RPMI7951 (cell line): Measurements from ENCODE around the gene DDX55. TPM values are rescaled to one million over a fixed set of nuclear protein-coding genes. Genes with fewer than 3 reads are reported as not detected.
A peak's percentile ranks its signal among the peaks of the same experiment; 100 is the strongest.
"Not testable (repeated sequence)": the region's sequence is repeated elsewhere in the genome, so short reads cannot be mapped to it uniquely, and the experiment has no call there.

Experiments
- DNase-seq: peaks from one replicate; pipeline ENCODE4 v3.0.0-alpha.2; 2012; ENCODE audit warnings: low read depth
- total RNA-seq: library from RNA; depleted of rRNA; stranded (reverse); fragments of >200 nt; shearing (Covaris generic); gene quantifications from 2 replicates; pipeline ENCODE4 v1.2.3, GENCODE V29; 2014; rRNA removed

Gene DDX55, protein sequence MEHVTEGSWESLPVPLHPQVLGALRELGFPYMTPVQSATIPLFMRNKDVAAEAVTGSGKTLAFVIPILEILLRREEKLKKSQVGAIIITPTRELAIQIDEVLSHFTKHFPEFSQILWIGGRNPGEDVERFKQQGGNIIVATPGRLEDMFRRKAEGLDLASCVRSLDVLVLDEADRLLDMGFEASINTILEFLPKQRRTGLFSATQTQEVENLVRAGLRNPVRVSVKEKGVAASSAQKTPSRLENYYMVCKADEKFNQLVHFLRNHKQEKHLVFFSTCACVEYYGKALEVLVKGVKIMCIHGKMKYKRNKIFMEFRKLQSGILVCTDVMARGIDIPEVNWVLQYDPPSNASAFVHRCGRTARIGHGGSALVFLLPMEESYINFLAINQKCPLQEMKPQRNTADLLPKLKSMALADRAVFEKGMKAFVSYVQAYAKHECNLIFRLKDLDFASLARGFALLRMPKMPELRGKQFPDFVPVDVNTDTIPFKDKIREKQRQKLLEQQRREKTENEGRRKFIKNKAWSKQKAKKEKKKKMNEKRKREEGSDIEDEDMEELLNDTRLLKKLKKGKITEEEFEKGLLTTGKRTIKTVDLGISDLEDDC
- total RNA-seq, result 19.0 and 24.9 TPM in 2 replicates

DNA sequence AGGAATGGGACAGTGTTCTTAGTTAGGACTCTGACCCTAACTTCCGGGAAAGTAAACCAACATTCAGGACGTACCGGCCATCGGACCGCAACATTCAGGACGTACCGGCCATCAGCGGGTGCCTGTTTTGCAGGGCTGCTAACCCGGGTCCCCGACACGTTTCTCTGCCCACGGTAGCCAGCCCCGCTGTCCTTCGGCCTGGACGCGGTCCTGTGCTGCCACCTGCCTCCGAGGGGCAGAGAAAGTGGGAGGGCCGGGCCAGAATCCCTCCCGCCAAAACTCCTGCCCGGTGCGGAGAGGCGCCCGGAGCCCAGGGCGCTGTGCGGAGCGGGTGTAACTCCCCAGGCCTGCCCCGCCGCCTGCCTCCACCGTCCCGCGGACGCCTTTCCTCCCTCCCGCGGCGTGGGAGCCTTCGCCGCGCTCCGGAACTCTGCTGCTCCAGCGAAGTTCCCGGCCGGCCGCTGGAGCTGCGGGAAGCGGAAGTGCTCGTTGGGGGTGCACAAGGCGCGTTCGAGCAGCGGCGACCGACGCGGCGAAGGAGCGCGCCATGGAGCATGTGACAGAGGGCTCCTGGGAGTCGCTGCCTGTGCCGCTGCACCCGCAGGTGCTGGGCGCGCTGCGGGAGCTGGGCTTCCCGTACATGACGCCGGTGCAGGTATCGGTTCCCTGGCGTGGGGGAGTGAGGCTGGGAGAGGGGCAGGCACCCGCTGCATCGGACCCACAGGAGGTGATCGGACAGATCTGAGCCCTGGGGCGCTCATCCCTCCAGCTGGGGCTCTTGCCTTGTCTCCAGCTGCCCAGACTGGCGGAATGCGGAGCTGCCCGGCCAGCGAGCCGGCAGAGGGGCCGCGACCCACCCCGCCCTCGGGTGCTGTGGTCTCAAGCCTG is at the start of gene DDX55:
Gene DDX55, plus strand, starts transcription at position 498 of the 888 bp plus-strand sequence. Its CDS starts 50 bp downstream, at position 548.
- DNase-seq, result peak; percentile 77

DNA sequence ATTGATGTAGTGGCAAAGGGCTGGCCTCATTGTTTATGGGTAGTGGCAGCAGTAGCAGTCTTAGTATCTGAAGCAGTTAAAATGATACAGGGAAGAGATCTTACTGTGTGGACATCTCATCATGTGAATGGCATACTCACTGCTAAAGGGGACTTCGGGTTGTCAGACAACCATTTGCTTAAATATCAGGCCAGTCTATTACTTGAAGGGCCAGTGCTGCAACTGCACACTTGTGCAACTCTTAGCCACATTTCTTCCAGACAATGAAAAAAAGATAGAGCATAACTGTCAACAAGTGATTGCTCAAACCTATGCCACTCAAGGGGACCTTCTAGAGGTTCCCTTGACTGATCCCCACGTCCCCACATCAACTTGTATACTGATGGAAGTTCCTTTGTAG is 47.8 kb upstream of the DDX55 start:
- DNase-seq, result not testable (repeated sequence)

DNA sequence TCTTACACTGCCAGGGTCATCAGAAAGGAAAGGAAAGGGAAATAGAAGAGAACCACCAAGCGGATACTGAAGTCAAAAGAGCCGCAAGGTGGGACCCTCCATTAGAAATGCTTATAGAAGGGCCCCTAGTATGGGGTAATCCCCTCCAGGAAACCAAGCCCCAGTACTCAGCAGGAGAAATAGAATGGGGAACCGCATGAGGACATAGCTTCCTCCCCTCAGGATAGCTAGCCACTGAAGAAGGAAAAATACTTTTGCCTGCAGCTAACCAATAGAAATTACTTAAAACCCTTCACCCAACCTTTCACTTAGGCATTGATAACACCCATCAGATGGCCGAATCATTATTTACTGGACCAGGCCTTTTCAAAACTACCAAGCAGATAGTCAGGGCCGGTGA is 47.1 kb upstream of the DDX55 start:
- DNase-seq, result not testable (repeated sequence)

DNA sequence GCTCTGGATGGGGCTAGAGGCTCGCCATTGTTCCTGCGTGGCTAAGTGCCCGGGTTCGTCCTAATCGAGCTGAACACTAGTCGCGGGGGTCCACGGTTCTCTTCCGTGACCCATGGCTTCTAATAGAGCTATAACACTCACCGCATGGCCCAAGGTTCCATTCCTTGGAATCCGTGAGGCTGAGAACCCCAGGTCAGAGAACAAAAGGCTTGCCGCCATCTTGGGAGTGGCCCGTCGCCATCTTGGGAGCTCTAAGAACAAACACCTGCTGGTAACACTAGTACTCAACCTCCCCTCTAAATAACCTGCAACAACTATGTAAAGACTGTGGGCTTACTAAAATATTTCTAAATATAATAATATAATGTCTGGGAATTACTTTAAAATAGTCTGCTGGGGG is 43.4 kb upstream of the DDX55 start:
- not testable (repeated sequence) for DNase-seq

DNA sequence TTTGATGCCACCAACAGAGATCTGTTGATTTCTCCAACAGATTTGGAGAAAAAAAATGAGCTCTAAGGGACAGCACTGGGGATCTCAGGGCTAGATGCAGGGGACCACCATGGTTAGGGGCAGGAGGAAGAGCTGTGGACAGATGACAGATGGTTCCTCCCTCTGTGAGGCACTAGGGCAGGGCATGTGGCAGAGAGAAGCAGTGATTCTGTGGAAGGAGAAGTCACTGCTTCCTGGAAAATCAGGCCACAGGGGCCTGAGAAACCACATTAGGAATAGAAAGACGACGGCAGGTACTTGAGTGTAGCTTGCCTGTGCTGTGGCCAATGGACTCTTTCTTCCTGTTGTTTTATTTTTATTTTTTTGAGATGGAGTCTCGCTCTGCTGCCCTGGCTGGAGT is 42.4 kb upstream of the DDX55 start:
- no peak for DNase-seq

DNA sequence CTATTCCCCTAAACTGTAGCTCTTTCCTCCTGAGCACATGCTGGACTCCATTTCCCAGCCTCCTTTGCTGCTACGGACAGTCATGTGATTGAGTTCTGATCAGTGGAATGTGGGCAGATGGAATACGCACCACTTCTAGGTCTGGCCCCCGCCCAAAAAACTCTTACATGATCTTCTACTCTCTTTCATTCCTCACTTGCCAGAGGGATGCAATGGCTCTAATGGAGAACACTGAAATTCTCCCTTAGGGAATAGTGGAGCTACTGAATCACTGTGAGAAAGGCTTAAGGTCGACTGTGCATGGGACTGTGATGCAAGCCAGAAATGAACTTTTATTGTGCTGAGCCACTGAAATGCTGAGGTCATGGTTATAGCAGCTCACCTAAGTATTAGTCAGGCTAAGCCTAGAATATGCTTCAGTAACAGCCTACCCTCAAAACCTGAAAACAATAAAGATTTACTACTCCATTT is 30.5 kb upstream of the DDX55 start:
- DNase-seq, result peak; percentile 76

DNA sequence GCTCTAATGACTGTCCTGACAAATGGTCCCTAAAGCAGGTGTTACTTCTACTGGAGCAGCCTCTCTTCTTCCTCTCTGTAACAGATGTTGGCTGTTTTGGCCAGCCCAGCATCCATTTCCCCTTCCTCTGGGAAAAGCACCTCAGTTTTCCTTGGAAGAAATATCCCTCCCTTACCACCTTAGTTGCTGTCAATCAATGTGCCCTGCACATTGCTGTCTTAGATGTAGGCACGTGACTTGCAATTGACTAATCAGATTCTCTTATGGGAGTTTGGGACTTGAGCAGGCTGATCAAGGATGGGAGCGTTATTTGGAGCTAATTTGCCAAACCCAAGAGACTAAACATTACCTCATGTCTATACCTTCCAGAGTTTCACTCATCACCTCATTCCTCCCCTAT is 29.5 kb upstream of the DDX55 start:
- DNase-seq, result no peak

DNA sequence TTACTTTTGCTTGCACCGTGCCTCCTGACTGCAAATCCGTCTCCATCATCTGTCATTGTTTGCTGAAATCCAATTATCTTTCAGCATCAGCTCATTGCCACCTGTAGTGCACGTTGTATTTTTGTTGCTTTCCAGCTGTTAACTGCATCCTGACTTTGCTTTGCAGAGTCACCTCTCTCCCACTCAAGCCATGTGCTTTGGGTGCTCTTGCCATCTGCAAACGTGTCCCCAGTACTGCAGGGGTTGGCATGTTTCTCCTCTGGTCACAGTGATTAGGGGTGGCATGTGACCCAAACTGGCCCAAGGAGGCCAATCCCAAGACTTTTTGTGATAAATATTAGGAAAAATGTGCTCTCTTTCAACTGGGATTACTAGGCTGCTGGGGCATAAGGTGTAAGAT is 28.0 kb upstream of the DDX55 start:
- no peak for DNase-seq

DNA sequence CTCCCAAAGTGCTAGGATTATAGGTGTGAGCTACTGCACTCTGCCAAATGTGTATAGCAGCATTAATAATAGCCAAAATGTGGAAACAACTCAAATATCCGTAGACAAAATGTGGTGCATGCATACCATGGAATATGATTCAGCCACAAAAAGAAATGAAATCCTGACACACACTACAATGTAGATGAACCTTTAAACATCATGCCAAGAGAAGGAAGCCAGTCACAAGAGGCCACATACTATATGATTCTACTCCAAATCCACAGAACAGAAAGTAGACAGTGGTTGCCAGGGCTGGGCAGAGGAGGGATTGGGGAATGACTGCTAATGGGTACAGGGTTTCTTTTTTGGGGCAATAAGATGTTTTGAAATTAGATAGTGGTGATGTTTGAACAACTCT is 25.3 kb upstream of the DDX55 start:
- DNase-seq, result no peak

DNA sequence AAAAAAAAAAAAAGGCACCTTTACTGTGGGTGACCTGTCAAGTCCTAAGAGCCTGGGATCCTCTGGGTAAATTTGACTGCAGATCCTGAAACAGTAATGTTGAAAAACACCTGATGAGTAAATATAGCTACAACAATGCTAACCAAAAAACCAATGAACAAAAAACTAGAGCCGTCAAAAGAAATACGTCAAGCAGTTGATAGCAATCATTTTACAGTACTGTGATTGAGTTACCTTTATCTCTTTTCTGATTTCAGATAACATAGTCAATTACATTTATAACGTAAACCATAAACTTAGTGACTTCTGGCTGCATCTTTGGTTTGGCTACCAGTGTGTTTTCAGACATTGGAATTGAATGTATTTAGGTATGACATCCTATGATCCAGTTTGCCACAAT is 23.7 kb upstream of the DDX55 start:
- no peak for DNase-seq

DNA sequence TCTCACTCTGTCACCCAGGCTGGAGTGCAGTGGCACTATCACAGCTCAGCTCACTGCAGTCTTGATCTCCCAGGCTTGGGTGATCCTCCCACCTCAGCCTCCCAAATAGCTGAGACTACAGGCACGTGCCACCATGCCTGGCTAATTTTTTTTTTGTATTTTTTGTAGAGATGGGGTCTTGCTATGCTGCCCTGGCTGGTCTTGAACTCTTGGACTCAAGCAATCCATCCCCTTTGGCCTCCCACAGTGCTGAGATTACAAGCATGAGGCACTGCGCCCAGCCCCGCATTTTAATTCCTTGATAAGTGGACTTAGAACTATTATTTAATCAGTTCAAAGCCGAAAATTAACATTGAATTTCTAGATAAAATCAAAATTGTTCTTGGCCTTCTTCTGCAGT is 23.1 kb upstream of the DDX55 start:
- DNase-seq, result not testable (repeated sequence)

DNA sequence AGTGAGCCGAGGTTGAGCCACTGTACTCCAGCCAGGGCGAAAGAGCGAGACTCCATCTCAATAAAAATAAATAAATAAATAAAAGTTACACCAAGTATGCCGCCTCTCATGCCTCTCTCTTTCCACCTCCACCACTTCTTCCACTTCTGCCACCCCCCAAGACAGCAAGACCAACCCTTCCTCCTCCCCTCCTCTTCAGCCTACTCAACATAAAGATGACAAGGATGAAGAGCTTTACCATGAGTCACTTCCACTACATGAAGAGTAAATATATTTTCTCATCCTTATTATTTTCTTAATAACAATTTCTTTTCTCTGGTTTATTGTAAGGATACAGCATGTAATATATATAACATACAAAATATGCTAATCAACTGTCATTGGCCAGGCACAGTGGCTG is 21.1 kb upstream of the DDX55 start:
- DNase-seq, result no peak

DNA sequence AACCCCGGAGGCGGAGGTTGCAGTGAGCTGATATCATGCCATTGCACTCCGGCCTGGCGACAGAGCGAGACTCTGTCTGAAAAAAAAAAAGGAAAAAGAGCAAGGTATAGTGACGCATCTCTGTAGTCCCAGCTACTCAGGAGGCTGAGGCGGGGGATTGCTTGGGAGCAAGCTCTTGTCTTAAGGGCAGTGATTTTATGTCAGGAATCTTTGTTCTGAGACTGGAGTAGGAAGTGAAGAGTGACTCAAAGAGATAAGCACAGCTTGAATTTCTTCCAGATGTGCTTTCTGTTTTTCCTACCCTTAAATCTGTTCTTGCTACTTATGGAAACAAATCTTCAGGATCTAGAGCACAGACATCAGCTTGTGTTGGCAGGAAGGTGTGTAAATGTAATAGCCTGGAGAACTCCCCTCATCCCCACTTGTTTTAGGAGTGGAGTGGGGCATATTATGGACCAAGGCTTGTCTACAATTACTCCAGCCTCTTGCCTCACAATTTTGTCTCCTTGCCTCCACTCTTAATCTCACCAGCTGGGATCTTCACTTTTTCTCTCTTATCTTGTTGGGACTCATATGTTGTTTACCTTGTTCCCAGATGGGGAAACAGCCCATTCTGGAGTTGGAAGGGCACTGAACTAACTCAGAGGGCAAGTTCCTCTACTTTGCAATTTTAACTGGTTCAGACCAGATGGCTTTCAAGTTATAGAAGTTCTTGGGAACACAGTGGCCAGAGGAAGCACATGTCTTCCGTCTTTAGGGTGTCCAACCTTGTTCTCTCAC is 10.0 kb upstream of the DDX55 start:
- DNase-seq, result peak; percentile 42

DNA sequence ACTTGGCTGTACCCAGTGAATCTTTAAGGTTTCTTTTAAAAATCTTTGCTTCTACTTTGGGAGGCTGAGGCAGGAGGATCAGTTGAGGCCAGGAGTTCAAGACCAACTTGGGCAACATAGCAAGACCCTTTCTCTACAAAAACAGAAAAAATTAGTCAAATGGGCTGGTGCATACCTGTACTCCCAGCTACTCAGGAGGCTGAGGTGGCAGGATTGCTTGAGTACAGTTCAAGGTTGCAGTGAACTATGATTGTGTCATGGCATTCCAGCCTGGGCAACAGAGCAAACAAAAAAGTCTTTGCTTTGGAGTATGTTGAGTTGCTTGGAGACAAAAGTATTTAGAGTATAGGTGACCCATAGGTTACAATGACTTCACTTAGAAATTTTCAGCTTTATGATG is 6.2 kb upstream of the DDX55 start:
- DNase-seq, result no peak

DNA sequence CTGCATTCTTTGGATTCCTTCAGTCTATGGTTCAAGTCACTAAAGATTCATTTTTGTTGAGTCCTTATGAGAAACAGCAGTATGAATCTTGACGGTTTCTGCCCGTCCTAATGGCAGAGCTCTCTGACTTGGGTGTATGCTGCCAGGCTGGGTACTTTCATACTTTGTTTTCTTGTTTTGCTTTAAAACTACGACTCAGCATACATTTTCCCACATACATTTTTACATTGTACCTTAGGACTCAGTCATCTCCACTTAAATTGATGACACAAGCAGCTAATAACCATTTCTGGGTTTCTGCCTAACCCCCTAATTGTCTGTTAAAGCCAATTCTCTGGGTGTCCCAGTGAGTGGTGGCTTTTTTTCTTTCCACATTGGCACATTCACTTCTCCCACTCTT is 4.8 kb upstream of the DDX55 start:
- DNase-seq, result no peak

DNA sequence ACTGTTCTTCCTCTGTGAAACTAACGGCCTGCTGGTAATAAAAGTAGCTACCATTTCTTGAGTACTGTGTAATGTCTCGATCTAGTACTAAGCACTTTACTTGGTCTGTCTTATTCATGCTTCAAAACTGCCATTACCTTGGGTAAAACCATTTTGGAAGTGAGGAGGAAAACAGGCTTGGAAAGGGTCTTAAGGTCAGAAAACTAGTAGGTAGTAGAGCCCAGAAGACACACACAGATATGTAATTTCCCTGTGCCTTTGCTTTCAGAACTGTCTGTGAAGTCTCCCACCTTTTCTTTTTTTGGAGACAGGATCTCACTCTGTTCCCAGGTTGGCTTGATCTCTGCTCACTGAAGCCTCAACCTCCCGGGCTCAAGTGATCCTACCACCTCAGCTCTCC is 3.4 kb upstream of the DDX55 start:
- DNase-seq, result no peak

DNA sequence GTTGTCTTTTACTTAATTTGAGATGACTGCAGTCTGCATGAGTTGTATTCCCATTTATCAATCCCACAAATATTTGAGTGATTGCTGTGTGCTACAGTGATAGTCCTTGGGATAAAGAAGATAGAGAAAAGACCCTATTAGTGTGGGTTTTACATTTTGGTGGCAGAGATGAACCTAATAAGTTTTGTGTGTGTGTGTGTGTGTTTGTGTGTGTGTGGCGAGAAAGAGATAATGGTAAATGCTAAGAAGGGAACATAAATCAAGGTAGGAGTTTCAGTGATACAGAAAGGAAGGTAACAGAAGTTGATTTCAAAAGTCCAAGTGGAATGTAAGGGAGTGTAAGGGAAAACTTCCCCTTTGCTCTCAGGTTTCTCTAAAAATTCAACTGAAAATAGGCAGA is 2.6 kb upstream of the DDX55 start:
- no peak for DNase-seq

DNA sequence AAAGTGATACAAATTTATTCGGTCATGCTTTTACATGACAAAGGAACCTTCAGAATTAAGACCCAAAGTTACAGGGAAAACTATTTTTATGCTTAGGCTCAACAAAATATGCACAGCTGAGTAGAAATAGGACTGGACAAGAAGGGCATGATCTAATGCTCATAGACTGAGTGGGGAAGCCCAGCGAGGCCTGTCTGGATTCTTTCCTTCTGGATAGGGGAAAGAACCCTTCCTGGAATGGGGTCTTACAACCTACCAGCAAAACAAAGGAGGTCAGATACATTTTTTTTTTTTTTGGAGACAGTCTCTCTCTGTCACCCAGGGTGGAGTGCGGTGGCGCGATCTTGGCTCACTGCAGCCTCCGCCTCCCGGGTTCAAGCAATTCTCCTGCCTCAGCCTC is 2.2 kb upstream of the DDX55 start:
- DNase-seq, result no peak

DNA sequence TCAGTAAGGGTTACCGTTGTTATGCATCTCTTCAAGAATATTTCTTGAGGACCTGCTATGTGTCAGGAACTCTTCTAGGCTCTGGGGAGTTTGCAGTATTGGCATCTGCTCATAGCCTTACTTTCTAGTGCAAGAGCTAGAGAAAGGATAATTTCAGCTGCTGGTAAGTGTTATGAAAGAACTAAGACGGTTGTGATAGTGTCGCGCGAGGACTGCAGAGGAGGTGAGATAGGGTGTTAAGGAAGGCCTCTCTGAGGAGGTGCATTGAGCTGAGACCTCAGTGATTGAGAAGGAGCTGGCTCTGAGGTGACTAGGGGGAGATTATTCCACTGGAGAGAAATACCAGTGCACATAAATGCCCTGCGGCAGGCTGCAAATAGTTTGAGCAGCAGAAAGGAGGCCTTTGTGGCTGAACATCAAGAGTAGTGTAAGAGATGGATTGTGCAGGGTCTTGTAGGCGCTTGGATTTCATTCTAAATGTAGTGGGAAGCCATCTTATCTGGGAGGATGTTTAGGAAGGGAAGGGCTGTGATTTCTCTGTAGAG is 824 bp downstream of the DDX55 start:
- peak; percentile 36 for DNase-seq

DNA sequence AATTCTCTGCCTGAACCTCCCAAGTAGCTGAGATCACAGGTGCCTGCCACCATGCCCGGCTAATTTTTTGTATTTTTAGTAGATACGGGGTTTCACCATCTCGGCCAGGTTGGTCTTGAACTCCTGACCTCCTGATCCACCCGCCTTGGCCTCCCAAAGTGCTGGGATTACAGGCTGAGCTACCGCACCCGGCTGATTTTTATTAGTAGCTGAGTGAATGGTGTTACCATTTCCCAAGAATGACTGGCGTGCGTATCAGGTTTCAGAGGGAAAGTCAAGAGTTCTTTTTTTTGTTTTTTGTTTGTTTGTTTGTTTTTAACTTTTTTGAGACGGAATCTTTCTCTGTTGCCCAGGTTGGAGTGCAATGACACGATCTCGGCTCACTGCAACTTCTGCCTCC is 1.6 kb downstream of the DDX55 start:
- not testable (repeated sequence) for DNase-seq

DNA sequence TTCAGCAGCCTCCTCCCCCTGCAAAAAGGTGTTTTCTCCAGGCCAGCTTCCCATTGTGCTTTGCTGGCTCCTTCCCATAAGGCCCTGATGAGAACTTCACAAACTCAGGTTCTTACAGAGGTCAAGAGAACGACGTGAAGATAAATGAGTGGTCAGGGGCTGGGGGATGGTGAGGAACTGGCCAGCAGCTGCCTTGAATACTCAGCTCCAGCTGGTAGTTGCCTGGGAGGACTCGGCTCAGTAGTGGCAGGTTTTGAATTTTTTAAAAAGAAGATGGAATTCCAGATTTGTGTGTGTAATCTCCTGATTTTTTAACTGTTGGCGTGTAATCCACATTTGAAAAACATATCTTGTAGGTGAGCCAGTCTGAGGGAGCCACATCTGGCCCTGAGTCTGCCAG is 5.9 kb downstream of the DDX55 start:
- DNase-seq, result no peak
